ENCODE data around the gene MXI1. TPM values are rescaled to one million over a fixed set of nuclear protein-coding genes. Genes with fewer than 3 reads are reported as not detected.

The MXI1 gene
- total and polyA plus RNA-seq, 8 donors, result 16.5 to 79.3 (median 49.2) TPM

DNA sequence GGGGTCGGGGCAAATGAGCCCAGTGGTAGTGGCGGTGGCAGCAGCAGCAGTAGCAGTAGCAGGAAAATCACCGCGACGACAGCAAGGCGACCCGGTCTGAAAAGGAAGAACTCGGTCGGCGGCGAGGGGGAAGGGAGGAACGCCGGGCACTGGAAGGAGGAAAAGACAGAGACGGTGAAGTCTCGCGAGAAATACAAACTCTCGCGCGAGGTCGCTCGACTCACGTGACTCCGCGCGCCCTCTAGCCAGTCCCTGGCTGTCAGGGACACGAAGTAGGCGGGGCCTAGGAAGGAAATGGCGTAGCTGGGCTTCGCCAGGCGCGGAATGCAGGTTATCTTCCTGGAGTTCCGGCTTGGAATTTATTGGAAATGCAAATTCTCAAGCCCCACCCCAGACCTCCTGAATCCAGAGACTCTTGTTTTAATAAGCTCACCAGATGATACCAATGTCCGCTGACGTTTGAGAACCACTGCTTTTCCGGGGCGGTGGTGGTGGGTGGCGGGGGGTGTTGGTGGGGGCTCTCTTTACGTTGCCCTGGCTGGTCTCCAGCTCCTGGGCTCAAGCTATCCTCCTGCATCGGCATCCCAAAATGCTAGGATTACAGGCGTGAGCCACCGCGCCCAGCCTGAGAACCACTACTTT is 97.5 kb downstream of the MXI1 start, which contains the start of gene SMNDC1:
SMNDC1 (minus strand) TSS at position 141 of the 642 bp plus-strand sequence. CDS start 1,333 bp downstream, outside the sequence.
- Histone ChIP-seq H3K36me3 (peaks cover 0 to 27% of the 10 kb centered on the region in 2 donors), H3K9me3 (no peaks in the 10 kb centered on the region), H3K27me3 (no peaks in the 10 kb centered on the region), H3K27ac (peak within 1 kb of the TSS; percentile 91 to 92), H3K4me1 (peaks cover 11 to 65% of the 10 kb centered on the region in 2 donors), H3K4me3 (peak within 1 kb of the TSS; percentile 73 to 87)
- intact Hi-C loops (cut with DNase I), result no loop called here
- TF ChIP-seq, protein P1, sequence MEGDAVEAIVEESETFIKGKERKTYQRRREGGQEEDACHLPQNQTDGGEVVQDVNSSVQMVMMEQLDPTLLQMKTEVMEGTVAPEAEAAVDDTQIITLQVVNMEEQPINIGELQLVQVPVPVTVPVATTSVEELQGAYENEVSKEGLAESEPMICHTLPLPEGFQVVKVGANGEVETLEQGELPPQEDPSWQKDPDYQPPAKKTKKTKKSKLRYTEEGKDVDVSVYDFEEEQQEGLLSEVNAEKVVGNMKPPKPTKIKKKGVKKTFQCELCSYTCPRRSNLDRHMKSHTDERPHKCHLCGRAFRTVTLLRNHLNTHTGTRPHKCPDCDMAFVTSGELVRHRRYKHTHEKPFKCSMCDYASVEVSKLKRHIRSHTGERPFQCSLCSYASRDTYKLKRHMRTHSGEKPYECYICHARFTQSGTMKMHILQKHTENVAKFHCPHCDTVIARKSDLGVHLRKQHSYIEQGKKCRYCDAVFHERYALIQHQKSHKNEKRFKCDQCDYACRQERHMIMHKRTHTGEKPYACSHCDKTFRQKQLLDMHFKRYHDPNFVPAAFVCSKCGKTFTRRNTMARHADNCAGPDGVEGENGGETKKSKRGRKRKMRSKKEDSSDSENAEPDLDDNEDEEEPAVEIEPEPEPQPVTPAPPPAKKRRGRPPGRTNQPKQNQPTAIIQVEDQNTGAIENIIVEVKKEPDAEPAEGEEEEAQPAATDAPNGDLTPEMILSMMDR (IDR thresholded peaks at IDR 0.05), result no peak
- peak; percentile 96 for ATAC-seq
- peak; percentile 96 to 99 (median 98) for DNase-seq

DNA sequence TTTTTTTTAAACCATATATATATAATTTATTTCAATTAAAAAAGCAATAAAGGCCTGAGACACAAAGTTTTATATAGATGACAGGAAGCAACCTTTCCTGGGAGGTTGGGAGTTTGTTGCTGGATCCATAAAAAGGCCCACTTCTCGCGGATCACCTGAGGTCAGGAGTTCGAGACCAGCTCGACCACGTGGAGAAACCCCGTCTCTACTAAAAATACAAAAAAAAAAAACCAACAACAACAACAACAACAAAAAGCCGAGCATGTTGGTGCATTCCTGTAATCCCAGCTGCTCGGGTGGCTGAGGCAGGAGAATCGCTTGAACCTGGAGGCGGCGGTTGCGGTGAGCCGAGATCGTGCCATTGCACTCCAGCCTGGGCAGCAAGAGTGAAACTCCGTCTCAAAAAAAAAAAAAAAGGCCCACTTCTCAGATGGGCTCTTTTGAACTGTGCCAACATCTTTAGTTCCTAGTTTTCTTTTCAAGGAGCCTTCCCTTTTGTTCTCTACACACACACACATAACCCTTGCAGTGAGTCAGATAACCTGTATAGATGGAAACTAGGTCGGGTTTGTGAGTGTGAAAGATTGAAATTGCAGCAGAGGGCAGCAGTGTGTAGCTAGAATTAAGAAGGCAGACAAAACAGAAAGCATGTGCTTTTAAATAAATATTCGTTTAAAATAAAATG is 98.5 kb downstream of the MXI1 start:
- ATAC-seq (peak; percentile 63), DNase-seq (peak in 2 of 4 donors; percentile 41 to 71)
- H3K4me1 ChIP-seq, result peaks cover 11 to 62% of the 10 kb centered on the region in 2 donors
- peaks cover 0 to 17% of the 10 kb centered on the region in 2 donors for H3K36me3 ChIP-seq
- H3K4me3 ChIP-seq, result peak overlapping the region in 1 of 2 donors; percentile 87
- H3K27ac ChIP-seq, result peak overlapping the region; percentile 91 to 92
- no peaks in the 10 kb centered on the region for H3K9me3 ChIP-seq
- H3K27me3 ChIP-seq, result no peaks in the 10 kb centered on the region
- TF ChIP-seq, protein P1 (IDR thresholded peaks at IDR 0.05), result peak; percentile 43 to 53
- intact Hi-C loops (cut with DNase I), result no loop called here

DNA sequence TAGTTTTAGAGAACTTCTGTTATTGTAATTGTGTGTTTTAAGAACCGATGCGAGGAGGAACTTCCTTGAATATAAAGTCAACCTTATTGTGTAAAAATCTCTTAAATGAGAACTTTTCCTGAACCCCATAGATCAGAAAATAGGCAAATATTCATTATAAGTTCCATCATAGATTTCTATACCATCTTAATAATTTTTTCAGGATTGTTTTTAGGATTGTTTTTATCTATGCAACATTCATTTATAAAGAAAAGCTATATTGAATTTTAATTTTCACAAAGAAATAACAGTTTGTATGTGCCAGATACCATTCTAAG is 99.0 kb downstream of the MXI1 start:
- Histone ChIP-seq H3K27ac (peak overlapping the region in 1 of 2 donors; percentile 91), H3K4me1 (peaks cover 11 to 62% of the 10 kb centered on the region in 2 donors), H3K9me3 (no peaks in the 10 kb centered on the region), H3K4me3 (no peak overlapping the region), H3K36me3 (peaks cover 0 to 13% of the 10 kb centered on the region in 2 donors), H3K27me3 (no peaks in the 10 kb centered on the region)
- TF ChIP-seq, protein P1 (IDR thresholded peaks at IDR 0.05), result no peak
- ATAC-seq, result no peak
- intact Hi-C loops (cut with DNase I), result no loop called here
- no peak for DNase-seq

DNA sequence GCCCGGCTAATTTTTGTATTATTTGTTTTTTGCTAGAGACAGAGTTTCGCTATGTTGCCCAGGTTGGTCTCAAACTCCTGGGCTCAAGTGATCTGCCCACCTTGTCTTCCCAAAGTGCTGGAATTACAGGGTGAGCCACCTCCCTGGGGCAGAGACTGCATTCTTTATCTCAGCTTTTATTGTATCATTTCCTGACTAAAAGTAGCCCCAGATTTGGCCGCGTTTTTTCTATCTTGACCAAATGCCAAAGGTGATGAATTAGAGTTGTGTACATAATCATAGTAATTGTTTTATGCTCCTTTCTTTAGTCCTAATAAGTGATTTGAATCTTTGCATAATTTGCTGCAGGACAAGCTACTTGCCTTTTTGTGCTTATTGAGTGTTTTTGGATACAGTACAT is 100.4 kb downstream of the MXI1 start:
- Histone ChIP-seq H3K36me3 (peaks cover 0 to under 1% of the 10 kb centered on the region in 2 donors), H3K27ac (no peak overlapping the region), H3K4me3 (no peak overlapping the region), H3K9me3 (no peaks in the 10 kb centered on the region), H3K27me3 (no peaks in the 10 kb centered on the region), H3K4me1 (peaks cover 11 to 52% of the 10 kb centered on the region in 2 donors)
- DNase-seq (no peak), ATAC-seq (no peak)
- TF ChIP-seq, protein P1 (IDR thresholded peaks at IDR 0.05), result no peak
- intact Hi-C loops (cut with DNase I), result no loop called here

DNA sequence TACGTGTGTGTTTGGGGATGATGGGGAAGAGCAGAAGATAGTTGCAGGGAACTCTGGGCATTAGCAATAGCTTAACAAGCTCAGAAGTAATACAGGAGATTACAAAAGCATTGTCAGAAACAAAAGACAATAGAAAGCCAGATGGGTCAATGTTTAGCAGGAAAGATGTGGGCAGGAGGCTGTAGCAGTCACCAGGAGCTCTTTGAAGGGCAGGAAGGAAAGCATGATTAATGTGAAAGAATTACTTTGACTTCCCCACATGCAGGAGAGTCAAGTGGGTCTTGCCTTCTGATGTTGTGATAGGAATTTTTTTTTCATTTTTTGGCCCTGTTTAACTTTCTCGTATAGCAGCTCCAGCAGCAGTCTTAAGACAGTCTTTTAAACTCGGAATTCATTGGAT is 103.3 kb downstream of the MXI1 start:
- Histone ChIP-seq H3K4me3 (no peak overlapping the region), H3K36me3 (no peaks in the 10 kb centered on the region), H3K4me1 (peaks cover 0 to 35% of the 10 kb centered on the region in 2 donors), H3K27me3 (no peaks in the 10 kb centered on the region), H3K27ac (no peak overlapping the region), H3K9me3 (no peaks in the 10 kb centered on the region)
- ATAC-seq (no peak), DNase-seq (no peak)
- intact Hi-C loops (cut with DNase I), result loop anchor here in 1 of 2 donors (5.0 kb wide), 1 partner anchor 237 kb away; no protein-coding TSS in a partner anchor
- TF ChIP-seq, protein P1 (IDR thresholded peaks at IDR 0.05), result no peak
